ENCODE results near the gene FRMD4A. TPM values are rescaled to one million over a fixed set of nuclear protein-coding genes. Genes with fewer than 3 reads are reported as not detected.

The FRMD4A gene
- total RNA-seq, 2 donors from 2014 or later = 37.8 to 41.6 TPM

- no peak for DNase-seq (ENCODE audit: low spot score)
- intact Hi-C loops (cut with DNase I) = no loop called here
Measured at GRCh38 chr10:13708256-13708990, 622.3 kb downstream of the FRMD4A start.

DNA sequence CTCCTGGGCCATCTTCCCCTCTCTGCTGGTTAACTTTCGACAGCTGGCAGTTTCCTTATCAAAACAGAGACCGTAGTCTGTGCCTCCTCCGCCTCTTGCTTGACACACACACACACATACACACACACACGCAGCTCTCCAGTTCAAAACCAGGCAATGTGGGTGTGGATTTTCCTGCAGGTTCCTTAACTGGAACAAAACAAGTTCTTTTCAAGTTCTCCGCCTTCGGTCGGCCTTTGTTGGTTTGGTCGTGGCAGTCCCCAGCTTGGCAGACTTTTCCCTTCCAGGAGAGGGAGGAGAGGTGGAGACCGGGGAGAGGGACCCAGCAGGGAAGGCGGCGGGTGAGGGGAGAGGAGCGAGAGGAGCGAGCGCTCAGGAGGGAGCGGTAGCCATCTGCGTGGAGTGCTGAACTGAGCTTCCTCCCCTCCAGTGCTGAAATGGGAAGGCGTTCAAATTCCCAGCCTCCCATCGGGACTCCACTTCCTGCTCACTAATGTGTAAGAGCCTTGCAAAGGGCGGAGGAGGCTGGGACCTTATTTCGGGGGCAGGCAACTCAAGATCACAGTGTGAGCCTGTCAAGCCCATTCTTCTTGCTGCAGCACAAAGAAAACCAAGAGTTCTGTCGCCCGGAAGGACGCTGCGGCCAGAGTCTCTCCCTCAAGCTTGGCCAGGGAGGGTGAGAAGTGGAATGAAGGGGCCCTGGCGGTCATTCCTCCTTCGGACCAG is 623.4 kb downstream of the FRMD4A start:
- intact Hi-C loops (cut with DNase I) = no loop called here
- peak; percentile 89 for DNase-seq (ENCODE audit: low spot score)

DNA sequence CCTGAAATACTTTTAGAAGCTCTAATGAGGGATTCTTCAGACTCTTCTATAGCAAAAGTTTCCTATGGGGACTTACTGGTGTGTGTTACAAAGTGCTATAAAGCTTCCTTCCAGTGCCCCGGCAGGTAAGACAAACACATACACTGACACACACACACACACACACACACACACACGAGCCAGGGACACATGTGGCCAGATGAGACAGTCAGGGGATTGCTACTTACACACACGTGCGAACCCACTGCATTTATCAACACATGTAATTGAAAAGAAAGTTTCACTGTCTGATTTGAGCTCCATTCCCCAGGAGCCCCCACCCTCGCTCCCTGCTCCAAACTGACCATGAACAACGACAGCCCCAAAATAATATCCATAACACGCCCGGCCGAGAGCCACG is 624.1 kb downstream of the FRMD4A start:
- intact Hi-C loops (cut with DNase I) = no loop called here
- DNase-seq (ENCODE audit: low spot score) = no peak

- intact Hi-C loops (cut with DNase I) = no loop called here
- no peak for DNase-seq (ENCODE audit: low spot score)
Measured at GRCh38 chr10:13706175-13706574, 624.5 kb downstream of the FRMD4A start.

- intact Hi-C loops (cut with DNase I) = no loop called here
- no peak for DNase-seq (ENCODE audit: low spot score)
Measured at GRCh38 chr10:13705526-13706174, 625.1 kb downstream of the FRMD4A start.

DNA sequence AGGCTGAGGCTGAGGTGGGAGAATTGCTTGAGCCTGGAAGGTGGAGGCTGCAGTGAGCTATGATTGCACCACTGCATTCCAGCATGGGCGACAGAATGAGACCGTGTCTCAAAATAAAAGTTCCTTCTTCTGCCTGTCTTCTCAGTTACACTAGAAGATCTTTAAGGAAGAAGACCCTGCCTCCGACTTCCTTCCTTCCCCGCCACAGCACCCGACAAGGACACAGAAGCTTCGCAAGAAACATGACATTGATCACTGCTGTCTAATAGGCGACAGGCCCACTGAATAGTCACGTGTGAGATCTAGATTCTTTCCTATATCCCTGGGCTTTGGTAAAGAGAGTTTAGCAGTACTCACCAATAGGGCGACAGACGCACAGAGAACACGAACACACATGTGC is 625.8 kb downstream of the FRMD4A start:
- intact Hi-C loops (cut with DNase I) = no loop called here
- DNase-seq (ENCODE audit: low spot score) = no peak

- intact Hi-C loops (cut with DNase I) = no loop called here
- DNase-seq (ENCODE audit: low spot score) = no peak
Measured at GRCh38 chr10:13703997-13704536, 626.7 kb downstream of the FRMD4A start.

DNA sequence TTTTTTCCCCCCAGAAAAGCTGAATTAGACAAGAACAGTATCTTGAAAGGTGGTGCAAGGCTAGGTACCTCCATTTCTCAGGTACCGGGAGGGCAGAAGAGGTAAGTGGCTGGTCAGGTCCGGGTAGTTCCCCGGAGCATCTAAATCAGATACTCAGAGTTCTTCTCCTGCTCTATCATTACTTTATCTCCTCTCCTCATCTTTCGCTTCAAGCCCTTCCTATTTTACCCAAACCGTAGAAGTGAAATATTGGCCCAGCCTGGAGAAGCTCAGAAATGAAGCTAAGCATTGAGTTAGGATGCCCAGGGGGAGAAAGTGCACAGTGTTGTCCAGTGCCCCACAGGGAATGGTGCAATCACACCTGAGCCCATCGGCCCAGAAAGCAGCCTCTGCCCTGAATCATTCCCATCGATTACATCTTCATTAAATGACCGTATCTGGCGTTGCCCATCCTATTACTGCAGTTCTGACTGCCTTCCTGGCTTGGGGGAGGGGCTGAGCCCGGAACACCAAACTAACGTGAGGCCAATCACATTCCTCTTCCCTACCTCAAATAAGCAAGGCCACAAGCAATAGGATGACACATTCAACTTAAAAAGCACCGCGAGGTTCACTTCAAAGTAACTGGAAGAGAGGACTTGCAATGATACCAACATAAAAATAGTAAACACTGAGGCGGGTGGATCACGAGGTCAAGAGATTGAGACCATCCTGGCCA is 627.5 kb downstream of the FRMD4A start:
- intact Hi-C loops (cut with DNase I) = no loop called here
- no peak for DNase-seq (ENCODE audit: low spot score)

GRCh38 chr10:13701157-13701919 is 629.4 kb downstream of the FRMD4A start:
- intact Hi-C loops (cut with DNase I) = no loop called here
- DNase-seq (ENCODE audit: low spot score) = no peak

DNA sequence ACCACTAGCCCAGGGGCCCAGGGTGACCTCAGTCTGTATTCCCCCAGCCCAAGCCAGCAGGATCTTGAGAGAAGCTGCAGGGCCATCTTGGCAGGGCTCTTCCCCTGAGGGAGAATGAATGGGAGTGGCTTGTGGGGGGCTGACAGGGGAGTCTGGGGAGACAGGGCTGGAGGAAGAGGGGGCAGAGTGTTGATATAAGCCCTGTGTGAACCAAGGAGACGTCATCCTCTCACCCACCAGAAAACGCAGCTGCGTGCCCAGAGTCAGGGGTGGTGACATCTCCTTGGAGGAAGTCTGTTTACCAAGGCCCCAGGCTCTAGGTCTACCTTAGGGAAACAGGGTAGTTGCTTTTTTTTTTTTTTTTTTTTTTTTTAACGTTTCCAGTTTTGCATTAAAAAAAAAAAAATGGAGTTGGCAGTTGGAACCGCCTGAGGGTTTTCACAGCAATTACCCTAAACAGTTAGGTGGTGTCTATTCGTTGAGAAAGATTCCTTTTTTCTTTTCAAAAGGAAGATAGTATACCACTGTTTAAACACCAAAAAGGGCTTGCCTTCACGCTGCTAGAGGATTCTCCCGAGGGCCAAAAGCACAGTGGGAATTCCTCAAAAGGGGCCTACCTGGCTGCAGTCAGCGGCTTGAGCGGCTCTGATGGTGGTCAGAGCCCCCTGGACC is 630.1 kb downstream of the FRMD4A start:
- intact Hi-C loops (cut with DNase I) = no loop called here
- no peak for DNase-seq (ENCODE audit: low spot score)

DNA sequence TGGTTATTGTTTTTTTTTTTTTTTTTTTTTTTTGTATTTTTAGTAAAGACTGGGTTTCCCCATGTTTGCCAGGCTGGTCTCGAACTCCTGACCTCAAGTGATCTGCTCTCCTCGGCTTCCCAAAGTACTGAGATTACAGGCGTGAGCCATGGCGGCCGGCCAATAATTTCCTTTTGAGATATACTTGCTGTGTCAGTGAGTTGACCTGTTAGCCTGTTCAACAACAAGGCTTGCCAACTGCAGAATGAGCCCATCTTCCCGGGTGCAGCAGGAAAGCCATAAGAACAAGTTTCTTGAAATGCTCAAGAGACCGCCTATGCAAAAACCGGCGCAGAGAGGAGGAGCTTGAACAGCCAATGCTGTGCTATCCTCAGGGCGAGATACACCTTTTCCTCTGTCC is 631.5 kb downstream of the FRMD4A start:
- intact Hi-C loops (cut with DNase I) = loop anchor here in 1 of 2 donors (5.0 kb wide), 1 partner anchor 763 kb away; no protein-coding TSS in a partner anchor
- no peak for DNase-seq (ENCODE audit: low spot score)

DNA sequence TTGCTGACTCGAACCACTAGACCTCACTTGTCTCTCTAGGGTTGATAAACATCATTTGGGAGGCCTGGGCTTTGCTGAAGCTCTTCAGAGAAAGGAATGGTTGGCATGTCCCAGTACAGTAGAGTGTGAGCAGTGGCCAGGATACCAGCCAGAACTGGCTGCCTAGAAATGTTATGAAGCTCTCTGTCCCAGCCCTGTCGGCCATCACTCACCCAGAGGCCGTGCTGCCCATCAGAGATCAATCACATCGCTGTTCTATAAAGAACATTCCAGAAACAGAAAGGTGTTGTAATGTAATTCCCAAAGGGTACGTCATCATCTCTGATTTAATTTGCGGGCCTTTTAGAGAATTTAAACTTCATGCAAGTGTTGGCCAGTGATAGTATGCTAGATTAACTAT is 632.5 kb downstream of the FRMD4A start:
- no peak for DNase-seq (ENCODE audit: low spot score)
- intact Hi-C loops (cut with DNase I) = loop anchor here in 1 of 2 donors (5.0 kb wide), 1 partner anchor 764 kb away; no protein-coding TSS in a partner anchor

DNA sequence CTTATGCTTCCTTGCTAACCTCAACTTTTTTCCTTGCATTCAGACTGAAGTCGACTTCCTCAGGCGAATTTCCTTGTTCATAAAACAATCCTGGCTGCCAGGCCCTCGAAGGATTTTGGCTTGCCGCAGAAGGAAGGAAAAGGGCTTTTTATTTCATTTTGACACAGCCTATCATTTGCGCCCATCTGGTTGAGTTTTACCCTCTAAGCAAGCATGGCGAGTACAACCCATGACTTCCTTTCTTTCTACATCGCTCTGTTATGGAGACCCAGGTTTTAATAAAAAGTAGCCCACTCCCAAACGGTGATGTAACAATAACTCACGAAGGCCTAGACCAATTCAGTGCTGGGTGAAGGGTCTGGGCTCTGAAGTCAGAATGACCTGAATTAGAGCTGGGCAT is 634.7 kb downstream of the FRMD4A start:
- intact Hi-C loops (cut with DNase I) = loop anchor here in 1 of 2 donors (5.0 kb wide), 1 partner anchor 766 kb away; no protein-coding TSS in a partner anchor
- no peak for DNase-seq (ENCODE audit: low spot score)

- intact Hi-C loops (cut with DNase I) = loop anchor here in 1 of 2 donors (5.0 kb wide), 1 partner anchor 767 kb away; no protein-coding TSS in a partner anchor
Measured at GRCh38 chr10:13695588-13695987, 635.1 kb downstream of the FRMD4A start.

GRCh38 chr10:13693783-13694700 is 636.7 kb downstream of the FRMD4A start:
- intact Hi-C loops (cut with DNase I) = loop anchor here in 1 of 2 donors (5.0 kb wide), 1 partner anchor 63 kb away; no protein-coding TSS in a partner anchor
- DNase-seq (ENCODE audit: low spot score) = peak; percentile 62

More at GRCh38 chr10:13695588-13695987, 635.1 kb downstream of the FRMD4A start:
- no peak for DNase-seq (ENCODE audit: low spot score)

- intact Hi-C loops (cut with DNase I) = loop anchor here in 1 of 2 donors (5.0 kb wide), 1 partner anchor 67 kb away; no protein-coding TSS in a partner anchor
- DNase-seq (ENCODE audit: low spot score) = peak; percentile 32
Measured at GRCh38 chr10:13690281-13690825, 640.4 kb downstream of the FRMD4A start.
